Measurements from ENCODE around the gene MS4A7. TPM values are rescaled to one million over a fixed set of nuclear protein-coding genes. Genes with fewer than 3 reads are reported as not detected.

Gene MS4A7
- total and polyA plus RNA-seq, 2 experiments from 2014 or later, result not detected

- no peak overlapping the region for H3K4me3 ChIP-seq
- H3K27ac ChIP-seq, result no peak overlapping the region
- no peaks in the 10 kb centered on the region for H3K27me3 ChIP-seq
- H3K36me3 ChIP-seq, result no peaks in the 10 kb centered on the region
- no peak for TF ChIP-seq CTCF (IDR thresholded peaks at IDR 0.05; ENCODE audit: low read depth, low read length)
- no peaks in the 10 kb centered on the region for H3K4me1 ChIP-seq (ENCODE audit: low read depth)
- no peaks in the 10 kb centered on the region for H3K9me3 ChIP-seq (ENCODE audit: low read depth)
- DNase-seq (ENCODE audit: low read depth in 1 of 2, low spot score in 1 of 2), result no peak
Observed at GRCh38 chr11:60394666-60395380, 16.5 kb downstream of the MS4A7 start.

- no peaks in the 10 kb centered on the region for H3K36me3 ChIP-seq
- TF ChIP-seq CTCF (IDR thresholded peaks at IDR 0.05; ENCODE audit: low read depth, low read length), result no peak
- no peak for DNase-seq (ENCODE audit: low read depth in 1 of 2, low spot score in 1 of 2)
- no peaks in the 10 kb centered on the region for H3K4me1 ChIP-seq (ENCODE audit: low read depth)
- H3K4me3 ChIP-seq, result no peak within 1 kb of the TSS
- no peaks in the 10 kb centered on the region for H3K27me3 ChIP-seq
- no peak within 1 kb of the TSS for H3K27ac ChIP-seq
- no peaks in the 10 kb centered on the region for H3K9me3 ChIP-seq (ENCODE audit: low read depth)
Observed at GRCh38 chr11:60396382-60396781, 18.1 kb downstream of the MS4A7 start, which contains the start of gene MS4A14. TSS of gene MS4A14 (plus strand) at chr11:60396459. CDS start at chr11:60396579, 120 bp downstream.

GRCh38 chr11:60396799-60397198, 18.5 kb downstream of the MS4A7 start:
- Histone ChIP-seq H3K4me3 (no peak overlapping the region), H3K36me3 (no peaks in the 10 kb centered on the region), H3K4me1 (ENCODE audit: low read depth) (no peaks in the 10 kb centered on the region), H3K9me3 (ENCODE audit: low read depth) (no peaks in the 10 kb centered on the region), H3K27me3 (no peaks in the 10 kb centered on the region), H3K27ac (no peak overlapping the region)
- no peak for TF ChIP-seq CTCF (IDR thresholded peaks at IDR 0.05; ENCODE audit: low read depth, low read length)
- DNase-seq (ENCODE audit: low read depth in 1 of 2, low spot score in 1 of 2), result no peak

GRCh38 chr11:60420015-60420414, 41.7 kb downstream of the MS4A7 start:
- Histone ChIP-seq H3K36me3 (no peaks in the 10 kb centered on the region), H3K27ac (no peak overlapping the region), H3K9me3 (ENCODE audit: low read depth) (no peaks in the 10 kb centered on the region), H3K4me3 (no peak overlapping the region), H3K4me1 (ENCODE audit: low read depth) (no peaks in the 10 kb centered on the region), H3K27me3 (no peaks in the 10 kb centered on the region)
- TF ChIP-seq CTCF (IDR thresholded peaks at IDR 0.05; ENCODE audit: low read depth, low read length), result no peak
- no peak for DNase-seq (ENCODE audit: low read depth in 1 of 2, low spot score in 1 of 2)

- Histone ChIP-seq H3K4me1 (ENCODE audit: low read depth) (no peaks in the 10 kb centered on the region), H3K27me3 (no peaks in the 10 kb centered on the region), H3K27ac (no peak overlapping the region), H3K36me3 (no peaks in the 10 kb centered on the region), H3K4me3 (no peak overlapping the region), H3K9me3 (ENCODE audit: low read depth) (no peaks in the 10 kb centered on the region)
- no peak for DNase-seq (ENCODE audit: low read depth in 1 of 2, low spot score in 1 of 2)
- TF ChIP-seq CTCF (IDR thresholded peaks at IDR 0.05; ENCODE audit: low read depth, low read length), result no peak
Observed at GRCh38 chr11:60422609-60423008, 44.3 kb downstream of the MS4A7 start.

All from cardiac muscle cell (in vitro differentiated cells and primary cell).